Kidney epithelial cell (primary cell): Measurements from ENCODE around the gene PTGER1. TPM values are rescaled to one million over a fixed set of nuclear protein-coding genes. Genes with fewer than 3 reads are reported as not detected.
A peak's percentile ranks its signal among the peaks of the same experiment; 100 is the strongest.

Experiments used
- DNase-seq: peaks from one replicate; pipeline ENCODE4 v3.0.0-alpha.2; 2010; ENCODE audit warnings: low read depth
- H3K27me3 ChIP-seq: 2 replicates; pipeline ENCODE4 v1.6.0; 2011; ENCODE audit warnings: low read length; ENCODE audit not compliant: control insufficient read depth, insufficient read depth
- H3K36me3 ChIP-seq: 2 replicates; pipeline ENCODE4 v1.5.1; 2011; ENCODE audit warnings: low read length; ENCODE audit not compliant: control insufficient read depth, insufficient read depth
- H3K4me3 ChIP-seq: 2 replicates; pipeline ENCODE4 v1.5.1; 2011; ENCODE audit warnings: low read depth, mild to moderate bottlenecking, control low read depth, low read length
- CTCF ChIP-seq: IDR thresholded peaks from 2 replicates; pipeline ENCODE4 v1.5.1; 2011; ENCODE audit warnings: mild to moderate bottlenecking, moderate library complexity, low read length, control low read depth, inconsistent platforms; ENCODE audit not compliant: insufficient read depth, poor library complexity, severe bottlenecking
- total RNA-seq: library from RNA; depleted of rRNA; stranded (reverse); fragments of >200 nt; gene quantifications from 2 replicates; pipeline ENCODE4 v1.2.3, GENCODE V29; 2015

The PTGER1 gene
- total RNA-seq, 1 donor from 2014 or later: 5.5 TPM

GRCh38 chr19:14434543-14435319 lies 40.4 kb downstream of the PTGER1 start:
- H3K4me3 ChIP-seq: peak overlapping the region; percentile 71
- TF ChIP-seq CTCF: no peak
- DNase-seq: peak; percentile 58

GRCh38 chr19:14433554-14434501 lies 41.3 kb downstream of the PTGER1 start:
- Histone ChIP-seq H3K27me3 (no peaks in the 10 kb centered on the region), H3K4me3 (peak overlapping the region; percentile 71), H3K36me3 (no peaks in the 10 kb centered on the region)
- no peak for DNase-seq
- no peak for TF ChIP-seq CTCF

More at GRCh38 chr19:14434543-14435319, 40.4 kb downstream of the PTGER1 start:
- Histone ChIP-seq H3K36me3 (no peaks in the 10 kb centered on the region), H3K27me3 (no peaks in the 10 kb centered on the region)

- Histone ChIP-seq H3K4me3 (peak within 1 kb of the TSS; percentile 71), H3K27me3 (no peaks in the 10 kb centered on the region), H3K36me3 (no peaks in the 10 kb centered on the region)
- TF ChIP-seq CTCF: no peak
- DNase-seq: no peak
Observed at GRCh38 chr19:14432791-14433553, 42.2 kb downstream of the PTGER1 start, which contains the start of gene PKN1. Gene PKN1, plus strand, starts transcription at chr19:14433306. Its CDS starts 216 bp downstream, at chr19:14433522.

- no peak overlapping the region for H3K4me3 ChIP-seq
- DNase-seq: no peak
- no peaks in the 10 kb centered on the region for H3K27me3 ChIP-seq
- no peaks in the 10 kb centered on the region for H3K36me3 ChIP-seq
- no peak for TF ChIP-seq CTCF
Observed at GRCh38 chr19:14430712-14431111, 44.4 kb downstream of the PTGER1 start.

- Histone ChIP-seq H3K36me3 (no peaks in the 10 kb centered on the region), H3K4me3 (no peak overlapping the region), H3K27me3 (no peaks in the 10 kb centered on the region)
- TF ChIP-seq CTCF: no peak
- no peak for DNase-seq
Observed at GRCh38 chr19:14428882-14429416, 46.2 kb downstream of the PTGER1 start.
